Stimulated activated CD8-positive, alpha-beta memory T cell treated with anti-CD3 and anti-CD28 coated beads, Interleukin-4, amount 100 ng/mL, for 1 hour (primary cell): ENCODE measurements around the gene PARP9.
"Not testable (repeated sequence)": the region's sequence is repeated elsewhere in the genome, so short reads cannot be mapped to it uniquely, and the experiment has no call there.

ENCODE experiments used
- DNase-seq, 2 donors: peaks; one replicate each; pipeline ENCODE4 v3.0.0-alpha.2; 2020; ENCODE audit warnings: low read depth in 2 of 2, low spot score in 1 of 2

PARP9 gene

GRCh38 chr3:122576174-122576940 lies 12.3 kb upstream of the PARP9 start:
- DNase-seq = no peak

DNA sequence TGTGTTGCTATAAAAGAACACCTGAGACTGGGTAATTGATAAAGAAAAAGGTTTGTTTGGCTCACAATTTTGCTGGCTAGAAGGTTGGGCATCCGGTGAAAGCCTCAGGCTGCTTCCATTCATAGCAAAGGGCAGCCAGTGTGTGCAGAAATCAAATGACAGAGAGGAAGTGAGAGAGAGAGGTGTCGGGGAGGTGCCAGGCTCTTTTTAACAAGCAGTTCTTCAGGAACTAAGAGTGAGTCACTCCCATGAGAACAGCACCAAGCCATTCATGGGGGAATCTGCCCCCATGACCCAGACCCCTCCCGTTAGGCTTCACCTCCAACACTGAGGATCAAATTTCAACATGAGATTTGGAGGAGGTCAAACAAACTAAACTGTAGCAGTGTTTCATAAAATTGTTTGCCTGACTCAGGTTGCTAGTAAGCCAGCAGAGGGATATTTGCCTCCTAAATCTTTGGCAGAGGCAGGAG lies 8.9 kb upstream of the PARP9 start:
- DNase-seq = peak in 1 of 2 donors; percentile 17

GRCh38 chr3:122568755-122569154 lies 4.7 kb upstream of the PARP9 start:
- DNase-seq = no peak

DNA sequence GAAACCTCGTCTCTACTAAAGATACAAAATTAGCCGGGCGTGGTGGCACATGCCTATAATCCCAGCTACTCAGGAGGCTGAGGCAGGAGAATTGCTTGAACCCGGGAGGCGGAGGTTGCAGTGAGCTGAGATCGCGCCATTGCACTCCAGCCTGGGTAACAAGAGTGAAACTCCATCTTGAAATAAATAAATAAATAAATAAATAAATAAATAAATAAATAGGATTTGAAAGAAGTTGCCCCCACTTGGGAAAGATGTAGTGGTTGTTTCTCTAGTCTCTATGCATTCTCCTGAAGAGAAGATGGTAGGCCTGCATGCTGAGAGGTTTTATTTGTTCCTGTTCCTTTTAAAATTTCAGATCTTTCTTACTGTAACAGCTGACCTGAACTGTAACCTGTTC lies 4.0 kb upstream of the PARP9 start:
- not testable (repeated sequence) for DNase-seq

DNA sequence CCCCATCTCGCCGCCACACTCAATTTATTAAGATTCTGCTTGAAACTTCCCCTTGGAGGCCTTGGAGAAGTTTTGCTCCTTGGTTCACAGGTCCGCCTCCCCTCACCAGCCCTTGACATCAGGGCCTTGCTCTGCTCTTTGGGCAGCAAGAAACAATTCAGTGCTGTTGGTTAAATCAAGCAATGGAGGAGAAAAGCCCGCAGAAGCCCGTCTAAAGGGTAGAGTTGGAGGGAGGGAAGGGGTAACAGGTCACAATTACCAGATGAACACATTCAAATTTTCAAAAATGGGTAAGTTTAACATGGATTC lies 429 bp downstream of the PARP9 start:
- DNase-seq = no peak

DNA sequence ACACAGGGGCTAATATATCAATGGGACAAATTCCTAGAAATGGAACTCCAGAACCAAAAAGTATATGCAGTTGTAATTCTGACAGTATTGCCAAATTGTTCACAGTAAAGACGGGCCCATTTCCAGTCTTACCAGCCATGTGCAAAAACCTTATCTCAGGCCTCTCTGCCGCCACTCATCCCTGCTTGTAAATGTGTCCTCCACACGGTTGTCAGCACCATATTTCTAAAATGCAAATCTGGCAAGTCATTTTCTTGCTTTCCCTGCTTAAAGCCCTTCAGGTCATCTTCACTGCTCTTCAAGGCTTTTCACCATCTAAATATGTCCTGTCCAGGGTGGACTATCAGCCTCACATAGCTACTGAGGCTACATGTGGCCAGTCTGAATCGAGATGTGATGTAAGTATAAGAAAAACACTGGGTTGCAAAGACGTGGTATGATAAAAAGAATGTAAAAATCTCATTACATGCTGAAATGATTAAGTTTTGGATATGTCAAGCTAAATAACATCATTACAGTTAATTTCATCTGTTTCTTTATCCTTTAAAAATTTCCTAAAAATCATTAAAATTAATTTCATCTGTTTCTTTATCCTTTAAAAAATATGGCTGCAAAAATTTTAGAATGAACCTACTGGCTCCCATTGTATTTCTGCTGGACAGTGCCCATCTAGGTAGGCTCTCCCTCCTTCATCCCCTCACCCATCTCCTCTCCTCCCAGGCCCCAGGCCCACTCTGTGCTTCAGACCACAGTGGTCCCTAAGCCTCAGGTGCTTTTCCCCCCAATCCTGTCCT lies 980 bp downstream of the PARP9 start:
- no peak for DNase-seq

- peak in 1 of 2 donors; percentile 24 for DNase-seq
Observed at GRCh38 chr3:122560680-122561079, 3.4 kb downstream of the PARP9 start.

DNA sequence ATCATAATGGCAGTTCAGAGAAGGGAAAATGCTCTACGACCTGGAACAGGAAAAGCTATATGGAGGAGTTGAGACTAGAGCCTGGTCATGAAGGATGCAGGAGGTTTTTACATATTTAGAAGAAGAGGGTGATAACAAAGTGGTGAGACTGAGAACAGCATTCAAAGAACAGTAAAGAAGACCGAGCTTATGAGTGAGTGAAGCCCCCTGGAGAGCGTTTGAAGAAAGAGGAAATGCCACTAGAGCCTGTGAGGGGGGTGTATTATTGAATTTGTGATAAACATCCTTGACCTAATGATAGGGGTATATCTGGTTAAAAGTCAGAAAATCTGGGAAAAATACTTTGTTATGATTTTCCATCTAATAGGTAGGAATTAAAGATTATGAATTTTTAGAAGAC lies 4.2 kb downstream of the PARP9 start:
- DNase-seq = no peak

- DNase-seq = no peak
Observed at GRCh38 chr3:122558605-122559004, 5.5 kb downstream of the PARP9 start.

DNA sequence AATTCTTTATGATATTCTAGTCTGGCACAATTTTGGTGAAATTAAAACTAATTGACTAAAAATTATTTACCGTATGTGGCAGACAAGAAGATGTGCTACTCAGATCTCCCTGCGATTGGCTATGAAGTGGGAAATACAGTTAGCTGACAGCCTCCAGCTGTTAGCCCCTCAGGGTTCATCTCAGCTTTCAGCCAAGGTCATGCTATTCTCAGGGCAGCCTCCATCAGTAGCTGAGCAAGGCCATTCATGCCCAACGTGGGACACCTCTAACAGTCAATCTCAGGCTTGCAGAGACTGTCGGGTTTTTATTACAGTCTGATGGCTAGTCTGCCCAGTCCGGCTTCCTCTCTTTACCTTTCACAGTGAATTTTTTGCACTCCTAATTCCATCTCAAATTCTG lies 6.7 kb downstream of the PARP9 start:
- DNase-seq = no peak

GRCh38 chr3:122555275-122556071 lies 8.6 kb downstream of the PARP9 start:
- DNase-seq = no peak

DNA sequence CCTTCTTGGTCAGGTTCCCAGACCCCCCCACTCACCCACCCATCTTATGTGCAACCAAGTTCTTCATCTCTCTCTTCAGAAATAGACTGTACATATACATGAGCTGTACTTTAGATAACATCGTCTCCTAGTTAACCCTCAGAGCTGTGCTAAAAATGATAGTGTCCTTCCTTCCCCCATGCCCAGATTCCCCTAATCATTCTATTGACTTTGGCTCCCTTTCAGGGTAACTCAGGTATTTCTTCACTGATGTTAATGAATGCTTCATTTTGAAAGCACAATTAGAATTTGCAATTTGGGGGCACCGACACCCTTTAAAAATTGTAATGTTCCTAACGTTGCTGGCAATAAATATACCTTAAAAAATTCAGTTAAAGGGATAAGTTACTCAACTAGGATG lies 10.9 kb downstream of the PARP9 start:
- no peak for DNase-seq

- no peak for DNase-seq
Observed at GRCh38 chr3:122548619-122549018, 15.5 kb downstream of the PARP9 start.

DNA sequence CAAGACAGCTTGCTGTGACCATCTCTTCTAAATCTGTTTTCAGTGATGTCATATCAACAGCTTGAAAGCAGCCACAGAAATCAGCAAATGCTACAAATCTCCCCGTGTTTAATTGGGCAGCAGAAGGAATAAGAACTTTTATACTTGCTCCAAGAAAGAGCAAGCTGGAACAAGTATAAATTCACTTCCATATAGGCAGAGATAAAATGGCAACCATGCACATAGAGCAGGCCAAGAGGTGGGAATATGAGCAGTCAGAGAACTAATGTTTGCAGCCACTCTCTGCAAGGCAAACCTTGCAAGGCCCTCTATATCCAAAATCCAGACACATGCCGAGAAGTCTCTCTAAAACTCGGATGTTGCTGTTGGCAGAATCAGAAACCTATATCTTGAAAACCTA lies 16.0 kb downstream of the PARP9 start:
- DNase-seq = no peak

- no peak for DNase-seq
Observed at GRCh38 chr3:122546151-122546550, 17.9 kb downstream of the PARP9 start.

DNA sequence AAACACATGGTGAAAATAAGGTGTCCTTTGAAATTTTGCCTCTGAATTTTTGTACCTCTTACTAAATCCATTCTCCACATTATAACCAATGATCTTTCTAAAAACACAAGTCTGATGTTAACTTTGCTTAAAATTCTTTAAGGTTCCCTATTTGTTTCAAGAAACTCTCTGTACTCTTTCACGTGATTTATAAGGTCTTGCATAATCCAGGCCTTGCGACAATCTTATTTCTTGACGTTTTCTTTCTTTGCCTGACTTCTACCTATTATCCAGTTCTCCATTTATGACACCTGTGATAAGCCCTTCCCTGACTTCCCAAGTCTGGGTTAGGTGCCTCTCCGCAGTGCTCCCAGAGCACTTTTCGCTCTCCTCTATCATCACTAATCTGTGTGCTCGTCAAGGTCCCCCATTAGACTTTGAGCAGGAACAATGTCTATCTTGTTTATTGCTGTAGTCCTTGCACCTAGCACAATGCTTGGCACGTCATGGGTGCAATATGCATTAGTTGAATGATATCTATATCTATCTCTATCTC lies 25.1 kb downstream of the PARP9 start:
- DNase-seq = no peak

DNA sequence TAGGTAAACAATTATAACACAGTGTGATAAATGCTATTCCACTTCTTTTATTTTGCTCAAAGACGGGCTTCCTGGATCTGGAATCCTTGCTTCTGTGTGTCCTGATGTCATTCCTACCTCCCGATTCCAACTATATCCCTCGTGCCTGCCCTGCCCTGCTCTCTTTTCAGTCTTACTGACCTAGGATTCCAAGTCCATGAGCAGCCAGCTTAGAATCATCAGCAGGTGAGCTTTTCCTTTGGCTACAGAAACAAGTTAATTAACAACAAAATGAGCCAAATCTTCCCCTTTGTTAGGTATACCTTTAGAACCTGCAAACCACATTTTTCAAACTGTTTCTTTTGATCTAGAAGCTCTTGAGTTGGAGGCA lies 27.5 kb downstream of the PARP9 start:
- no peak for DNase-seq

- DNase-seq = no peak
Observed at GRCh38 chr3:122535964-122536631, 28.0 kb downstream of the PARP9 start.

- DNase-seq = no peak
Observed at GRCh38 chr3:122533931-122534334, 30.2 kb downstream of the PARP9 start.

GRCh38 chr3:122533480-122533879 lies 30.6 kb downstream of the PARP9 start:
- no peak for DNase-seq

DNA sequence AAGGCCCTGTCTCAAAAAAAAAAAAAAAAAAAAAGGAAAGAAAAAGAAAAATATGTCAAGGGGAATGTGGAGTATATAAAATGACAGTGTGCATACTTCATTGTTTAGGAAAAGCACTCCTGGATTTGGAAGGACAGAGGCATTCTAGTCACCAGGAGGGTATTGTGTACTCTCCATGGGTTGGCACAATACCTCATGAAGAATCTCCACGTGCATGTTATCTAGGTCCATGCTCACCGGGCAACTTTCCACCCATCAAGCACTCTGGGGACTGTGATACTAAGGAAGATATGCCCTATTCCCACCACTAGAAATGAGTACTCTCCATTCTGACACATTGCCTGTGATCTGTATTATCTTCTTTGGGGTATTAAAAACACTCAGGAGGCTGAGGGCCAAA lies 33.9 kb downstream of the PARP9 start:
- DNase-seq = no peak
